ENCODE measurements around the gene EPSTI1.
"Not testable (repeated sequence)": the region's sequence is repeated elsewhere in the genome, so short reads cannot be mapped to it uniquely, and the experiment has no call there.

DNA sequence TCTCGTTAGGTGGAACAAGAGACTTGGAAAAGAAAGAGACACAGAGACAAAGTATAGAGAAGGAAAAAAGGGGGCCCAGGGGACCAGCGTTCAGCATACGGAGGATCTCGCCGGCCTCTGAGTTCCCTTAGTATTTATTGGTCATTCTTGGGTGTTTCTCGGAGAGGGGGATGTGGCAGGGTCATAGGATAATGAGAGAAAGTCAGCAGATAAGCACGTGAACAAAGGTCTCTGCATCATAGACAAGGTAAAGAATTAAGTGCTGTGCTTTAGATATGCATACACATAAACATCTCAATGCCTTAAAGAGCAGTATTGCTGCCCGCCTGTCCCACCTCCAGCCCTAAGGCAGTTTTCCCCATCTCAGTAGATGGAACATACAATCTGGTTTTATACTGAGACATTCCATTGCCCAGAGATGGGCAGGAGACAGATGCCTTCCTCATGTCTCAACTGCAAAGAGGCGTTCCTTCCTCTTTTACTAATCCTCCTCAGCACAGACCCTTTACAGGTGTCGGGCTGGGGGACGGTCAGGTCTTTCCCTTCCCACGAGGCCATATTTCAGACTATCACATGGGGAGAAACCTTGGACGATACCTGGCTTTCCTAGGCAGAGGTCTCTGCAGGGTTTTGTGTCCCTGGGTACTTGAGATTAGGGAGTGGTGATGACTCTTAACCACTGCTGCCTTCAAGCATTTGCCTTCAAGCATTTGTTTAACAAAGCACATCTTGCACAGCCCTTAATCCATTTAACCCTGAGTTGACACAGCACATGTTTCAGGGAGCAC is 48.7 kb upstream of the EPSTI1 start:
- TF ChIP-seq CTCF (IDR thresholded peaks at IDR 0.05; ENCODE audit: poor library complexity, severe bottlenecking); REST (IDR thresholded peaks at IDR 0.05; ENCODE audit: borderline replicate concordance); POLR2AphosphoS5 (IDR thresholded peaks at IDR 0.05): not testable (repeated sequence)
